ENCODE data around the gene THEM4.
"Not testable (repeated sequence)": the region's sequence is repeated elsewhere in the genome, so short reads cannot be mapped to it uniquely, and the experiment has no call there.

THEM4 gene

DNA sequence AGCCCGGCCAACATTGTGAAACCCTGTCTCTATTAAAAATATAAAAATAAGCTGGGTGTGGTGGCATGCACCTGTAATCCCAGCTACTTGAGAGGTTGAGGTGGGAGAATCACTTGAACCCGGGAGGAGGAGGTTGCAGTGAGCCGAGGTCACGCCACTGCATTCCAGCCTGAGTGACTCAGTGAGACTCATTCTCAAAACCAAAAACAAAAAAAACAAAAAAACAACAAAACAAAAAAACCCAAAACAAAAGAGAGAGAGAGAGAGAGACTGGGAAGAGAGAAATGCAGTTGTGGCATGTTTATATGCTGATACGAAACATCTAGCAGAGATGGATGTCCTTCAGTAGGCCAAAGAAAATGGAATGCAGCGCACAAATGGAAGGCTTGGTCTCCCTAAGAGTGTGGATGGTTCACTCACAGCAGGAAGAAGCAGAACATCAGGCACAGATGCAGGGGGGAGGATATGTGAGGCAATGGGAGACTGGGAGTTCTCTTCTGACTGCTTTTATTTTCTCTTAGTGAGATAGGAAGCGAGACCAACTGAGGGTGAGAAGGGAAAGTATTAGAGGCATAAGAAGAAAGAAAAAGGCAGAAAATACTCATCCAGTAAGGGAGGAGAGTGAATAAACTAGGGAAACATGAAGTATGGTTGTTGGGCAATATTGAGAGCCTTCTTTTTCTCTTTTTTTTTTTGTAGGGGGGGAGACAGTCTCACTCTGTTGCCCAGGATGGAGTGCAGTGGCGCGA is 16.0 kb downstream of the THEM4 start:
- H3K4me1 Mint-ChIP-seq (ENCODE audit: low read depth): peaks cover 39% of the 10 kb centered on the region
- H3K36me3 Mint-ChIP-seq (ENCODE audit: low read depth): peaks cover 56% of the 10 kb centered on the region
- no peaks in the 10 kb centered on the region for H3K9me3 Mint-ChIP-seq
- H3K27ac Mint-ChIP-seq: no peak overlapping the region
- no peak for DNase-seq (ENCODE audit: low spot score)
- H3K4me3 Mint-ChIP-seq: no peak overlapping the region
- no peaks in the 10 kb centered on the region for H3K27me3 Mint-ChIP-seq (ENCODE audit: low read depth)

DNA sequence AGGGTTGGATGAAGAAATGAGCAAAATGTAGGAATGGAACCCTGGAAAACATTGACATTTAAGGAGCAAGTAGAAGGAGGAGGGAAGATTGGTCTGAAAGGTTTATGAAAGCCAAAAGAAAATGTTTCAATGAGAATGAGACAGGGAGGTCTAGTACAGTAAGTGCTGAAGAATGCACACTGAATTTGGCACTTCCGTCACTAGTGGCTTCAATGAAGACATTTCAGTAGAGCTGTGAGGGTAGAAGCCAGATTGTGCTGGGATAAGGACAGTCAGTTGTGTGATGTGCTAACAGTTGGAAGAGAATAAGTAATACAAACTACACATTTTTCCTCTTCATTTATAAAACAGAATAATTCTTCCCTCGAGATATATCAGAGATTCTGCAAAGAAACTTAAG is 17.1 kb downstream of the THEM4 start:
- DNase-seq (ENCODE audit: low spot score): no peak
- H3K27ac Mint-ChIP-seq: peak overlapping the region; percentile 78
- H3K27me3 Mint-ChIP-seq (ENCODE audit: low read depth): no peaks in the 10 kb centered on the region
- H3K4me3 Mint-ChIP-seq: no peak overlapping the region
- H3K9me3 Mint-ChIP-seq: no peaks in the 10 kb centered on the region
- H3K36me3 Mint-ChIP-seq (ENCODE audit: low read depth): peaks cover 59% of the 10 kb centered on the region
- peaks cover 28% of the 10 kb centered on the region for H3K4me1 Mint-ChIP-seq (ENCODE audit: low read depth)

DNA sequence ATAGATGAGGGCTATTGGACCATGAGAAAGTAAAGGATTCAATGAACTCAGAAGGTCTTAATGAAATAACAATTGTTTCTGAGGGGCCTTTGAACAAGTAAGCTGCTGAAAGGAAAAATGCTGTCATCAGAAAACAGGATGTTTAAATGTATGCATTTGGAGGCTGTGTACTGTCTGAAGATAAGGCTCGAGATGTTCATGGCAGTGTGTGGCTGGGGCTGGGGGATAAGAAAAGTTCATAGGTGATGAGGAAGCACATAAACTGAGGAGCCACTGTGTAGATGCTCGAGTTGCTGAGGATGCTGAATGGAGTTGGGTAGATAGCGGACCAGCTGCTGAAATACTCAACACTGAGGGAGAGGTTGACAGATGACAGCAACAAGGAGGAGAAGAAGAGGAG is 17.8 kb downstream of the THEM4 start:
- Mint-ChIP-seq H3K27ac (peak overlapping the region; percentile 78), H3K4me1 (ENCODE audit: low read depth) (peaks cover 22% of the 10 kb centered on the region), H3K9me3 (no peaks in the 10 kb centered on the region), H3K36me3 (ENCODE audit: low read depth) (peaks cover 62% of the 10 kb centered on the region), H3K27me3 (ENCODE audit: low read depth) (no peaks in the 10 kb centered on the region), H3K4me3 (no peak overlapping the region)
- DNase-seq (ENCODE audit: low spot score): no peak

DNA sequence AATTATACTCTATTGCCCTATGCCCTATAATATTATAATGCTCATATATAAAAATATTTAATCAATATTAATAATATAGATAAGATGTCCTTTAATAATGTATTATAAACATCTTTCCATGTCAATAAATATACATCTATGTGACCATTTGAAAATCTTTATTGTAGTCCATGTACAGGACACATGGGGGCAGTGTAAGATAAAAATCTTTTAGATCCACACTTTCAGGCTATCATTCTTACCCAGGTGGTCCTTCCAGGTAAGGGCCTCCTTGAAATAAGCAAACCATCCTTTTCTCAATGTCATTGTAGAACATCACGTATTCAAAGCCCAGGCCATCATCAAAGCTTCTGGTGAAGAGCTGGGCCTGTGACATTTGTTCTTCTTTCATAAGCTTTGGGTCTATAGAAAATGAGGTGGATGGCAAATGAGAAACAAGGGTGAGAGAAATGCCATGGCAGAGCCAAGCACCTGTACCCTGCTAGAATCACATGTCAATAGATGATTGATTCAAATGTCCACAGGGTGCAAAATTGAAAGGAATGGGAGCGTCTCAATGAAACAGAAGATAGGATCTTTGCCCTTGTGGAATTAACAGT is 20.2 kb downstream of the THEM4 start:
- H3K36me3 Mint-ChIP-seq (ENCODE audit: low read depth): peaks cover 61% of the 10 kb centered on the region

DNA sequence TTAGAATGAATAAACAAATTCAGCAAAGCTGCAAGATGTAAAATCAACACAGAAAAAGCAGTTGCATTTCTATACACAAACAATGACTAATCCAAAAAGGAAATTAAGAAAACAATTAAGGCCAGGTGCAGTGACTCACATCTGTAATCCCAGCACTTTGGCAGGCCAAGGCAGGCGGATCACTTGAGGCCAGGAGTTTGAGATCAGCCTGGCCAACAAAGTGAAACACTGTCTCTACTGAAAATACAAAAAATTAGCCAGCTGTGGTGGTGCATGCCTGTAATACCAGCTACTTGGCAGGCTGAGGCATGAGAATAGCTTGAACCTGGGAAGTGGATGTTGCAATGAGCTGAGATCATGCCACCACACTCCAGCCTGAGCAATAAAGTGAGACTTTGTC is 22.3 kb downstream of the THEM4 start:
- Mint-ChIP-seq H3K9me3 (no peaks in the 10 kb centered on the region), H3K27ac (no peak overlapping the region), H3K4me3 (no peak overlapping the region), H3K36me3 (ENCODE audit: low read depth) (peaks cover 51% of the 10 kb centered on the region), H3K4me1 (ENCODE audit: low read depth) (peaks cover 13% of the 10 kb centered on the region), H3K27me3 (ENCODE audit: low read depth) (no peaks in the 10 kb centered on the region)
- no peak for DNase-seq (ENCODE audit: low spot score)

More for the DNA sequence above, 20.2 kb downstream of the THEM4 start:
- Mint-ChIP-seq H3K9me3 (no peaks in the 10 kb centered on the region), H3K4me3 (no peak overlapping the region), H3K4me1 (ENCODE audit: low read depth) (peaks cover 18% of the 10 kb centered on the region), H3K27ac (no peak overlapping the region), H3K27me3 (ENCODE audit: low read depth) (no peaks in the 10 kb centered on the region)
- no peak for DNase-seq (ENCODE audit: low spot score)

DNA sequence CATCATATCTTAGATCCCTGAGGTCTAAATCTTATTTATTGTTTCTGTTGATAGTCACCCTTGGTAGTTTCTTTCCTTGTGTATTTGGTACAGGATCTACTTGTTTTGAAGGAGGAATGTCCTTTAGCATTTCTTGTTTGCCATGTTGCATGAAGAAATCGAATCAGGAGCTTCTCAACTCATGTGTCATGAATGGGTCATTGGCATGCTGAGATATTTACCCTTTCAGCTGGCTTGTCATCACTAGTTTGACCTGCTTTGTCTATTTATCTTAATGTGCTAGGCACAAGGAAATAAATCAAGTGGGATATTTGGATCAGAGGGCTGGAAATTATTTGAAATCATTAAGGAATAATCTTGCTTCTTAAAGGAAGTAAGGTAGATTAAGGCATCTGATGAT is 23.8 kb downstream of the THEM4 start:
- DNase-seq (ENCODE audit: low spot score): no peak
- H3K4me1 Mint-ChIP-seq (ENCODE audit: low read depth): no peaks in the 10 kb centered on the region
- H3K4me3 Mint-ChIP-seq: no peak overlapping the region
- no peaks in the 10 kb centered on the region for H3K27me3 Mint-ChIP-seq (ENCODE audit: low read depth)
- H3K36me3 Mint-ChIP-seq (ENCODE audit: low read depth): peaks cover 39% of the 10 kb centered on the region
- no peaks in the 10 kb centered on the region for H3K9me3 Mint-ChIP-seq
- H3K27ac Mint-ChIP-seq: no peak overlapping the region

DNA sequence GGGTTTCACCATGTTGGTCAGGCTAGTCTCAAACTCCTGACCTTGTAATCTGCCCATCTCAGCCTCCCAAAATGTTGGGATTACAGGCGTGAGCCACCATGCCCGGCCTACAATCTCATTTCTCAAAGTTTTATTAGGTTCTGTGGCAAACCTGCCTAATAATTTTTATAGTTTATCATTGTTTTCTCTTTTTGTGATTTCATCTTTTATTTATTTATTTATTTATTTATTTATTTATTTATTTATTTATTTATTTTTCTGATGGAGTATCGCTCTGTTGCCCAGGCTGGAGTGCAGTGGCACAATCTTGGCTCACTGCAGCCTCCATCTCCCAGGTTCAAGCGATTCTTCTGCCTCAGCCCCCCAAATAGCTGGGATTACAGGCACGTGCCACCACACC is 24.4 kb downstream of the THEM4 start:
- H3K4me3 Mint-ChIP-seq; H3K4me1 Mint-ChIP-seq (ENCODE audit: low read depth); H3K27ac Mint-ChIP-seq; H3K9me3 Mint-ChIP-seq; DNase-seq (ENCODE audit: low spot score); H3K27me3 Mint-ChIP-seq (ENCODE audit: low read depth): not testable (repeated sequence)
- H3K36me3 Mint-ChIP-seq (ENCODE audit: low read depth): peaks cover 37% of the 10 kb centered on the region

DNA sequence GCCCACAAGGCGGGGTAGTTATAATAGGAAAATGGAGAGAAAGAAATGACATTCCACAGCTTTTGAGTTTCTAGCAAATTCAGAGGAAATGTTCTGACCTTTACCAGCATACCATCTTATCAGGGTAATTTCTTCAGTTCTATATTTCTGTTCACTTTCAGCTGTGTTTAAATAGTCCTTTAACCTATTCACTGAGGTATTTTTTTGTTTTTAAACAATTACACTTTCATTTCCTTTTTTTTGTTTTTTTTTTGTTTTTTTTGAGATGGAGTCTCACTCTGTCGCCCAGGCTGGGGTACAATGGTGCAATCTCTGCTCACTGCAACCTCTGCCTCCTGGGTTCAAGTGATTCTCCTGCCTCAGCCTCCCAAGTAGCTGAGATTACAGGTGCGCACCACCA is 24.9 kb downstream of the THEM4 start:
- H3K9me3 Mint-ChIP-seq; DNase-seq (ENCODE audit: low spot score); H3K27me3 Mint-ChIP-seq (ENCODE audit: low read depth); H3K27ac Mint-ChIP-seq; H3K4me3 Mint-ChIP-seq; H3K4me1 Mint-ChIP-seq (ENCODE audit: low read depth): not testable (repeated sequence)
- peaks cover 37% of the 10 kb centered on the region for H3K36me3 Mint-ChIP-seq (ENCODE audit: low read depth)

DNA sequence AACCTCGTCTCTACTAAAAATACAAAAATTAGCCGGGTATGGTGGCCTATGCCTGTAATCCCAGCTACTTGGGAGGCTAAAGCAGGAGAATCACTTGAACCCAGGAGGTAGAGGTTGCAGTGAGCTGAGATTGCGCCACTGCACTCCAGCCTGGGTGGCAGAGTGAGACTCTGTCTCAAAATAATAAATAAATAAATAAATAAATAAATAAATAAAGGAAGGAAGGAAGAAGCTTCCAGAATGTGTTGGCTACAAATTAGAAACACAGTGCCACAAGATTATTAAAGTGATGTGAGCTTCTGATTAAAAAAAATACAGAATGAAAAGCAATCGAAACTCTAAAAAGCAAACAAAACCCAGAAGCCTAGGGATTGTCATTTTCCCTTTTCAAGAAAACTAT is 25.4 kb downstream of the THEM4 start:
- DNase-seq (ENCODE audit: low spot score); H3K4me1 Mint-ChIP-seq (ENCODE audit: low read depth); H3K9me3 Mint-ChIP-seq; H3K27me3 Mint-ChIP-seq (ENCODE audit: low read depth); H3K4me3 Mint-ChIP-seq; H3K27ac Mint-ChIP-seq: not testable (repeated sequence)
- peaks cover 32% of the 10 kb centered on the region for H3K36me3 Mint-ChIP-seq (ENCODE audit: low read depth)

DNA sequence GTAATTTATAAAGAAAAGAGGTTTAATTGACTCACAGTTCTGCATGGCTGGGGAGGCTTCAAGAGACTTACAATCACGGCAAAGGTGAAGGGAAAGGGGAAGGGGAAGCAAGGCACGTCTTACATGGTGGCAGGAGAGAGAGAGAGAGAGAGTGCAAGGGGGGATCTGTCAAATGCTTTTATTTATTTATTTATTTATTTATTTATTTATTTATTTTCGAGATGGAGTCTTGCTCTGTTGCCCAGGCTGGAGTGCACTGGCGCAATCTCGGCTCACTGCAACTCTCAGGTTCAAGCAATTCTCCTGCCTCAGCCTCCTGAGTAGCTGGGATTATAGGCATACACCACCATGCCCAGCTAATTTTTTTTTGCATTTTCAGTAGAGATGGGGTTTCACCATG is 26.4 kb downstream of the THEM4 start:
- H3K27me3 Mint-ChIP-seq (ENCODE audit: low read depth): not testable (repeated sequence)
- peaks cover 30% of the 10 kb centered on the region for H3K36me3 Mint-ChIP-seq (ENCODE audit: low read depth)

DNA sequence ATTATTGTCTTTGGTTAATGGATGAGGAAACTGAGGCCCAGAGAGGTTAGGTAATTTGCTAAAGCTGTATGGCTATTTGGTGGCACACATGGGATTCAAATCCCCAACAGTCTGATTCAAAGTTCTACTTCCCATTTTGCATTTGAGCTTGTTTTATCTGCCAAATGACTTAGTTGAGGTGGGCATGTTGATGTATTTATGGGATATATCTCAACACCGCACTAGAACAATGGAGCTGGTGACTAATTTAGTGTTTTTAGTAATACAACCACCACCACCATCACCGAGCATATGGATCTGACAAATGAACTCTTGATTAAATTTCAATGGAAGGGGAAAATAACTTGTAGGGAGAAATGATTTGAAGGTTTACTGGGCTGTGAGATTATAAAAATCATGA is 26.8 kb downstream of the THEM4 start:
- Mint-ChIP-seq H3K4me3 (no peak overlapping the region), H3K27me3 (ENCODE audit: low read depth) (no peaks in the 10 kb centered on the region), H3K4me1 (ENCODE audit: low read depth) (no peaks in the 10 kb centered on the region), H3K36me3 (ENCODE audit: low read depth) (peaks cover 29% of the 10 kb centered on the region), H3K9me3 (no peaks in the 10 kb centered on the region), H3K27ac (no peak overlapping the region)
- DNase-seq (ENCODE audit: low spot score): no peak

More for the DNA sequence above, 26.4 kb downstream of the THEM4 start:
- not testable (repeated sequence) for H3K27ac Mint-ChIP-seq; DNase-seq (ENCODE audit: low spot score); H3K4me1 Mint-ChIP-seq (ENCODE audit: low read depth); H3K9me3 Mint-ChIP-seq; H3K4me3 Mint-ChIP-seq

DNA sequence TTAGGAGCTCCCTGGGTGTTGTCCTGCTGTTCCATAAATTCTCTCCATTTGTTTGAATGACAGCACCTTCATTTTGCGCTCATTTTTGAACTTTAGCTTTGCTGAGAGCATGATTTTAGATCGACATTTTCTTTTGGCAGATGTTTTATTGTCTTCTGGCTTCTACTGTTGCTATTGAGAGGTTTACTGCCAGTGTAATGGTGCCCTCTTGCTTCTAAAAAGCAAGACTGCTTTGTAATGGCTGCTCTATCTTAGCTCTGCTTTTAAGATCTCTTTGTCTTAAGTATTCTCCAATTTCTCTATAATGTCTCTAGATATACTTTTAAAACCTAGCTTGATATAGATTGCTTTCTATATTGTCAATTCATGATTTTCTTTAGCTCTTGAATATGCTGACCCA is 27.8 kb downstream of the THEM4 start:
- DNase-seq (ENCODE audit: low spot score): no peak
- Mint-ChIP-seq H3K36me3 (ENCODE audit: low read depth) (peaks cover 28% of the 10 kb centered on the region), H3K4me1 (ENCODE audit: low read depth) (no peaks in the 10 kb centered on the region), H3K27me3 (ENCODE audit: low read depth) (no peaks in the 10 kb centered on the region), H3K27ac (no peak overlapping the region), H3K9me3 (no peaks in the 10 kb centered on the region), H3K4me3 (no peak overlapping the region)

DNA sequence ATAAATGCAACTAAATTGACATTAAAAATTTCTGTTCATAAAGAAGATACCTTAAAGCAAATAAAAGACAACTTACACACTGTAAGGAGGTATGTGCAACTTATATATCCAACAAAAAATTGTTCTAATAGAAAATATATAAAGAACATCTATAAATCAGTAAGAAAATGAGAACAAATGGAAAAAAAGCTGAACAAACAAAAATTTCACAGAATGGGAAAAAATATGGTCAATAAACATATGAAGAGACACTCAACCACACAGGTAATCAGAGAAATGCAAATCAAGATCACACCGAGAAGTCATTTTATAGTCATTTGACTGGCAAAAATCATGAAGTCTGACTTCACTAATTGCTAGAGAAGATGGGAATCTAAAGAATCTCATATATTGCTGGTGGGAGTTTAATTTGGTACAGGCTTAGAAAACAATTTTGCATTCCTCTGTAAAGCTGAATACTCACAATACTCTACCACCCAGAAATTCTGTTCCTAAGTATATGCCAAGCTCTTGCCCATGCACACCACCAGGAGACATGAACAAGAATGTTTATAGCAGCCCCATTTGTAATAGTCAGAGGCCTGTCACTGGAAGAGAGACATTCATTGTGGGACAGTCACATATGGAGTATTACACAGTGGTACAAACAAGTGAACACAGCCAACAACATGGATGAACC is 33.8 kb downstream of the THEM4 start:
- peaks cover 6% of the 10 kb centered on the region for H3K4me1 Mint-ChIP-seq (ENCODE audit: low read depth)
- H3K27me3 Mint-ChIP-seq (ENCODE audit: low read depth): no peaks in the 10 kb centered on the region
- no peak overlapping the region for H3K4me3 Mint-ChIP-seq
- H3K36me3 Mint-ChIP-seq (ENCODE audit: low read depth): peaks cover 36% of the 10 kb centered on the region
- no peaks in the 10 kb centered on the region for H3K9me3 Mint-ChIP-seq
- H3K27ac Mint-ChIP-seq: no peak overlapping the region
- no peak for DNase-seq (ENCODE audit: low spot score)

DNA sequence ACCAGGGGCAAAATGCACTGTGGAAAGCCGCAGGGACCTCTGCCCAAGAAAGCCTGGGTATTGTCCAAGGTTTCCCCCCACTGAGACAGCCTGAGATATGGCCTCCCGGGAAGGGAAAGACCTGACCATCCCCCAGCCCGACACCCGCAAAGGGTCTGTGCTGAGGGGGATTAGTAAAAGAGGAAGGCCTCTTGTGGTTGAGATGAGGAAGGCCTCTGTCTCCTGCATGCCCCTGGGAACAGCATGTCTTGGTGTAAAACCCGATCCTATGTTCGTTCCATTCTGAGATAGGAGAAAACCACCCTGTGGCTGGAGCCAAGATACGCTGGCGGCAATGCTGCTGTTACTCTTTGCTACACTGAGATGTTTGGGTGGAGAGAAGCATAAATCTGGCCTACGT is 36.5 kb downstream of the THEM4 start:
- DNase-seq (ENCODE audit: low spot score); H3K27me3 Mint-ChIP-seq (ENCODE audit: low read depth); H3K27ac Mint-ChIP-seq; H3K9me3 Mint-ChIP-seq; H3K4me3 Mint-ChIP-seq: not testable (repeated sequence)
- Mint-ChIP-seq H3K4me1 (ENCODE audit: low read depth) (peaks cover 14% of the 10 kb centered on the region), H3K36me3 (ENCODE audit: low read depth) (peaks cover 32% of the 10 kb centered on the region)

Data from T-helper 2 cell treated with Interferon-gamma antibody and Interleukin-4, amounts not matched to agents 5 μg/mL and 100 μg/mL, for 36 hours (primary cell).